HepG2 (cell line): Measurements from ENCODE around the gene TFEB. TPM values are rescaled to one million over a fixed set of nuclear protein-coding genes. Genes with fewer than 3 reads are reported as not detected.

ENCODE experiments used
- BCL6 ChIP-seq: IDR thresholded peaks from 2 replicates; pipeline ENCODE4 v1.6.1; 2016; ENCODE audit warnings: missing genetic modification reagents, missing compliant biosample characterization
- DDIT3 ChIP-seq: sonication (generic); formaldehyde crosslinking; IDR thresholded peaks from 2 replicates; pipeline ENCODE4 v1.4.0; 2020; ENCODE audit warnings: mild to moderate bottlenecking, missing genetic modification reagents
- DRAP1 ChIP-seq: IDR thresholded peaks from 2 replicates; pipeline ENCODE4 v1.6.1; 2016; ENCODE audit warnings: missing genetic modification reagents, missing compliant biosample characterization
- KLF13 ChIP-seq: sonication (generic); formaldehyde crosslinking; IDR thresholded peaks from 2 replicates; pipeline ENCODE4 v1.4.0; 2020; ENCODE audit warnings: mild to moderate bottlenecking, missing genetic modification reagents
- MTA1 ChIP-seq: sonication (generic); formaldehyde crosslinking; IDR thresholded peaks from 2 replicates; pipeline ENCODE4 v1.4.0; 2020; ENCODE audit warnings: missing genetic modification reagents, mild to moderate bottlenecking, borderline replicate concordance
- PAXIP1 ChIP-seq: sonication (generic); formaldehyde crosslinking; conservative IDR thresholded peaks from 2 replicates; pipeline ENCODE4 v1.4.0; 2020; ENCODE audit warnings: mild to moderate bottlenecking, missing genetic modification reagents, moderate library complexity
- RBM22 ChIP-seq: fragments of 200-400 bp; formaldehyde crosslinking; optimal IDR thresholded peaks from 2 replicates; pipeline ENCODE3; 2017; ENCODE audit warnings: mild to moderate bottlenecking, low read length, moderate library complexity
- SALL2 ChIP-seq: sonication (generic); formaldehyde crosslinking; IDR thresholded peaks from 2 replicates; pipeline ENCODE4 v1.8.1; 2023; ENCODE audit warnings: mild to moderate bottlenecking, missing genetic modification reagents, inconsistent platforms
- ZBTB44 ChIP-seq: sonication (generic); formaldehyde crosslinking; IDR thresholded peaks from 2 replicates; pipeline ENCODE4 v1.4.0; 2020; ENCODE audit warnings: missing genetic modification reagents
- ZNF121 ChIP-seq: sonication (generic); formaldehyde crosslinking; IDR thresholded peaks from 2 replicates; pipeline ENCODE4 v1.5.0; 2020; ENCODE audit warnings: mild to moderate bottlenecking, missing genetic modification reagents
- ZNF3 ChIP-seq: IDR thresholded peaks from 2 replicates; pipeline ENCODE4 v1.7.0; 2017; ENCODE audit warnings: inconsistent platforms
- ZNF383 ChIP-seq: sonication (generic); formaldehyde crosslinking; IDR thresholded peaks from 2 replicates; pipeline ENCODE4 v1.4.0; 2020; ENCODE audit warnings: missing genetic modification reagents, mild to moderate bottlenecking, borderline replicate concordance
- ZNF629 ChIP-seq: sonication (generic); formaldehyde crosslinking; conservative IDR thresholded peaks from 2 replicates; pipeline ENCODE4 v1.5.0; 2020; ENCODE audit warnings: missing genetic modification reagents
- ZNF704 ChIP-seq: sonication (generic); formaldehyde crosslinking; IDR thresholded peaks from 2 replicates; pipeline ENCODE4 v1.8.1; 2023; ENCODE audit warnings: mild to moderate bottlenecking, inconsistent platforms, moderate library complexity, missing genetic modification reagents, borderline replicate concordance
- polyA plus RNA-seq, 8 experiments: library from polyadenylated mRNA; depleted of rRNA in 3 of 8; stranded (reverse) in 7 of 8; unstranded in 1 of 8; fragments of >200 nt; fragmentation: Illumina TruSeq in 4 of 8; extraction: Trizol in 4 of 8; gene quantifications; 2 replicates each; pipeline versions ENCODE4 v1.2.1 to v1.2.3, GENCODE V29; 2011 to 2016; ENCODE audit warnings: low read depth in 4 of 8, missing spikeins in 1 of 8, mixed read lengths in 1 of 8; ENCODE audit not compliant: insufficient read depth in 1 of 8
- total RNA-seq, 5 experiments: library from RNA; depleted of rRNA; stranded (reverse); fragments of >200 nt; fragmentation: Illumina TruSeq; extraction: Trizol; gene quantifications; 2 replicates each; pipeline ENCODE4 v1.2.3, GENCODE V29; 2016; ENCODE audit warnings: low read depth in 1 of 5

TFEB gene
- total and polyA plus RNA-seq, 2 of the 13 experiments (the other 11 are each of a cell fraction or from before 2014, with no cell fraction given), result 13.3 to 18.7 TPM

GRCh38 chr6:41724586-41725501 lies 10.6 kb downstream of the TFEB start (continued):
- TF ChIP-seq ZBTB44 (CRISPR knock-in tag) (no peak), ZNF704 (CRISPR knock-in tag) (0 out of 2 replicates have a peak, but pooled peaks have one; percentile 23), ZNF121 (CRISPR knock-in tag) (no peak), MTA1 (CRISPR knock-in tag) (peak; percentile 76; the same call in 1 of the 2 replicates), ZNF3 (no peak), SALL2 (CRISPR knock-in tag) (0 out of 2 replicates have a peak, but pooled peaks have one; percentile 35), KLF13 (CRISPR knock-in tag) (0 out of 2 replicates have a peak, but pooled peaks have one; percentile 51), BCL6 (CRISPR knock-in tag) (no peak), PAXIP1 (CRISPR knock-in tag) (peak; percentile 62), ZNF629 (CRISPR knock-in tag) (0 out of 2 replicates have a peak, but pooled peaks have one; percentile 15), RBM22 (peak; percentile 17), DRAP1 (no peak), DDIT3 (CRISPR knock-in tag) (no peak), ZNF383 (CRISPR knock-in tag) (0 out of 2 replicates have a peak, but pooled peaks have one; percentile 49)
